NT2/D1 (cell line): ENCODE measurements around the gene SH3PXD2A.

Experiments used
- DNase-seq: peaks from one replicate; pipeline ENCODE4 v3.0.0-alpha.2; 2011; ENCODE audit warnings: low read depth, low spot score
- H3K27me3 ChIP-seq: 2 replicates; pipeline ENCODE4 v1.6.0; 2011; ENCODE audit warnings: mild to moderate bottlenecking; ENCODE audit not compliant: insufficient read length, insufficient read depth
- H3K36me3 ChIP-seq: 2 replicates; pipeline ENCODE4 v1.6.1; 2011; ENCODE audit warnings: mild to moderate bottlenecking, low read length, mixed read lengths; ENCODE audit not compliant: insufficient read depth, insufficient read length
- H3K4me1 ChIP-seq: 2 replicates; pipeline ENCODE4 v1.5.1; 2011; ENCODE audit not compliant: insufficient read depth, insufficient read length
- H3K4me3 ChIP-seq: 2 replicates; pipeline ENCODE4 v1.5.1; 2011; ENCODE audit warnings: low read depth; ENCODE audit not compliant: insufficient read length
- H3K9ac ChIP-seq: 2 replicates; pipeline ENCODE4 v1.6.0; 2011; ENCODE audit warnings: low read depth; ENCODE audit not compliant: insufficient read length
- H3K9me3 ChIP-seq: 2 replicates; pipeline ENCODE4 v1.5.1; 2011; ENCODE audit warnings: mild to moderate bottlenecking, low read length; ENCODE audit not compliant: insufficient read depth
- SUZ12 ChIP-seq: IDR thresholded peaks from 2 replicates; pipeline ENCODE4 v1.6.1; 2011; ENCODE audit not compliant: insufficient read length, insufficient read depth; ENCODE audit errors: extremely low read depth
- YY1 ChIP-seq: IDR thresholded peaks from 2 replicates; pipeline ENCODE4 v1.6.1; 2011; ENCODE audit not compliant: insufficient read length, insufficient read depth
- ZNF274 ChIP-seq: IDR thresholded peaks from 2 replicates; pipeline ENCODE4 v1.6.1; 2011; ENCODE audit warnings: mild to moderate bottlenecking, low read depth, low read length

SH3PXD2A gene

DNA sequence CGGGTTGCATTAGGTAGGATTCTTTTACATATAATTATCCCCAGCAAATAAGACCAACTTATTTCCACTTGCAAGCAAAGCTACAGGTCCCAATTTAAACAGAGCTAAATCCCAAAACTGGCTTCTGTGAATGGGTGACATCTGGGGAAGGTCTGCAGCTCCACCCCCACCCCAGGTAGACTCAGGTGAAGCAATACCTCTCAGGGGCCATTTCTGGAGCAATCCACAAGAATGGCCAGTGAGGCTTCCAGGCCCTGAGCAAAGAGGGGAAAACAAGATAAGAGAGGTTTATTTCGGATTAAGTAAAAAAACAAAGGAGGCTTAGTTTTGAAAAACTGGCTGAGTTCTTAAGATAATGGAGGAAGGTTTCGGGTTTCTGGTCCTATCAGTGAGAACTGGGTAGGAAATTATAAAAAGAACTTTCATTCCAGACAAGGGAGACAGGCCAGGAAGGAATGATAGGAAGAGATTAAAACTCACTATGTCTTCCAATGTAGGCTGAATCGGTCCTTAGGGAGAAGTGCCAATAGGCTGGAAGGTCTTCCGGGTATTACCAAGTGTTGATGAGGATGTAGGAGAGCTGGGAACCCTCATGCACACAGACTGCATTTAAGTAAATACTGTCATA lies 25.4 kb downstream of the SH3PXD2A start:
- no peak for TF ChIP-seq YY1
- TF ChIP-seq SUZ12: no peak
- no peak for TF ChIP-seq ZNF274

DNA sequence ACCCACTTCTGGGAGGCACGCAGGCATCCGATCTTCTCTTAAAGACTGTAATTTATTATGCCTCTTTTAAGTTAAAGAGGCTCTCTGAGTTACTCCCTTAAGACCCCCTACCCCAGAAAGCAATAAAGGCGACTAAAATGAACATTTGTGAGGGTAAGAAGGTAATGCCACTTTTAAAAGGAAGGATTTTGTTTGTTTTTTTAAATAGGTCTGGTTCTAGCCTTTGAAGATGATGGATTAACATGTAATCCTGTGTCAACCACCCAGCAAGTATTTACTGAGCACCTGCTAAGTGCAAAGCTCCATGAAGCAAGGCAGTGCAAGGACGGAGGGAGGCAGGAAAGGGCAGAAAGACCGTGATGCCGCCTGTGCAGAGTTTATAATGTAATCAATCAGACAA lies 26.1 kb downstream of the SH3PXD2A start:
- H3K4me3 ChIP-seq: no peak overlapping the region
- H3K27me3 ChIP-seq: no peaks in the 10 kb centered on the region
- H3K4me1 ChIP-seq: no peaks in the 10 kb centered on the region
- H3K9ac ChIP-seq: no peak overlapping the region
- H3K9me3 ChIP-seq: peaks cover 6% of the 10 kb centered on the region; the same call in 1 of the 2 replicates
- H3K36me3 ChIP-seq: no peaks in the 10 kb centered on the region
- DNase-seq: no peak
- TF ChIP-seq ZNF274 (no peak), SUZ12 (no peak), YY1 (no peak)

More for the DNA sequence above, 25.4 kb downstream of the SH3PXD2A start:
- no peaks in the 10 kb centered on the region for H3K36me3 ChIP-seq
- H3K9ac ChIP-seq: no peak overlapping the region
- no peaks in the 10 kb centered on the region for H3K4me1 ChIP-seq
- H3K4me3 ChIP-seq: no peak overlapping the region
- H3K9me3 ChIP-seq: peaks cover 6% of the 10 kb centered on the region; the same call in 1 of the 2 replicates
- H3K27me3 ChIP-seq: no peaks in the 10 kb centered on the region
- no peak for DNase-seq

DNA sequence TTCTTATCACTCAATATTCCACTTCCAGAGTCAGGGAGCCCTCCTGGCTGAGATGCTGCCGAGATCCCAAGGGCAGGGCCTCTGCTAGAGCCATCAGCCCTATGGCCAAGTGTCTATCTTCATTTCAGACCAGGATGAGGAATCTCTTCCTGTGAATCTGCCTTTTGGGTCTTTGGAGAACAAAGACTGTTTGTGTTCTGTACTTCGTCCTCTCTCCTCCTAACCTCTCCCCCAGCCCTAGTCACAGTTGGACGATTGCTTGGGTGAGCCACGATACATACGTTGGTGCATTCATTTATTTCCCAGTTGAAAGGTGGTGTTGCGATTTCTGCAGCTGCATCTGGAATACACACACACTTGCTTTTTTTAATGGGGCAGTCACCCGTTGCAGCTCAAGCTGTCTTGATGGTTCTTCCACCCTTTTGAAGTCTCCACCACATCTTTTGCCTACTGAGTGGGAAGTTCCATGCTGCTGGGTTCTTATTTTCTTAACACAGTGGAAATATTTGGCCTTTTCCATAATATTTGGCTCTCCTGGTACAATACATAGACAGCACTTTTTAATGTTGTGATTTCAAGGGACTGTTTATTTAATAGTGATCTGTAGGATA lies 26.7 kb downstream of the SH3PXD2A start:
- H3K4me3 ChIP-seq: no peak overlapping the region
- TF ChIP-seq ZNF274 (no peak), SUZ12 (no peak), YY1 (no peak)
- no peak for DNase-seq
- no peak overlapping the region for H3K9ac ChIP-seq
- H3K27me3 ChIP-seq: no peaks in the 10 kb centered on the region
- H3K9me3 ChIP-seq: peaks cover 6% of the 10 kb centered on the region; the same call in 1 of the 2 replicates
- no peaks in the 10 kb centered on the region for H3K4me1 ChIP-seq
- no peaks in the 10 kb centered on the region for H3K36me3 ChIP-seq

DNA sequence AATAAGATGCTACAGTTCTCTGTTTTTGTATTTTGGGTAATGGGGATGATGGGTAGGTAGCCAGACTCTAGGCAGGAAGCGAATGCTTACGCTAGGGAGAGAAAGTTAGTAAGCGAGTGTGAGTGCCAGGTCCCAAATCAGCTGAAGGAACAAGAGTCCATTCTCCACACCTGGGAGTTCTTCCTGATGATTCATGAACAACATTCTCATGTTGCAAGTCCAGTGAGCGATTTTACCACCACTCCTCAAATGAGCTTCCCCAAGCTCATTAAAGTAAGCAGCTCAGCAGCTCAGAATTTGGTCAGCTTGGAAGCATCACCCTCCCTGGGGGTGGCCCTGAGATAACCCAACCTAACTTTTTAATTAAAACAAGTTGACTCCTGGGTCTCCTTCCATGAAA lies 27.3 kb downstream of the SH3PXD2A start:
- Histone ChIP-seq H3K4me3 (no peak overlapping the region), H3K4me1 (no peaks in the 10 kb centered on the region), H3K27me3 (no peaks in the 10 kb centered on the region), H3K9me3 (peaks cover 6% of the 10 kb centered on the region; the same call in 1 of the 2 replicates), H3K36me3 (no peaks in the 10 kb centered on the region), H3K9ac (no peak overlapping the region)
- TF ChIP-seq YY1 (no peak), SUZ12 (no peak), ZNF274 (no peak)
- DNase-seq: no peak

DNA sequence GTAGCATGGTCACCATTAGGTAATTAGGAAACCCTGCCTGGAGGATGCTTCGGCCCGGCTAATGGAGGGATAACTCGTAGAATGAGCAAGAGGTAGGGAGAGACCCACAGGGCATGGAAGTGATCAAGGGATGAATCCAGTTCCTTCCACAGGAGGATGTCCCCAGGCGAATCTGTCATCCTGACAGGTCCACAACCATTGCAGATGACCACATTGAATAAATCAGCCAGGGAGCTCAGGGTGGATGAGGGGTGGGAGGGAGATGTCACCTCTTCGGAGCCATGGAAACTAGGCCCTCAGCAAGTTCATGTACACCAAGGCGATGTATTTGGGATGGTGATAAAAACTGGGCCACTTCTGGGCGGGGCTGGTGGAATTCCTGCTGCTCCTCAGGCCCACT lies 28.5 kb downstream of the SH3PXD2A start:
- no peak for DNase-seq
- no peak overlapping the region for H3K9ac ChIP-seq
- no peak for TF ChIP-seq SUZ12
- no peak for TF ChIP-seq ZNF274
- TF ChIP-seq YY1: no peak
- no peaks in the 10 kb centered on the region for H3K9me3 ChIP-seq
- no peak overlapping the region for H3K4me3 ChIP-seq
- H3K36me3 ChIP-seq: no peaks in the 10 kb centered on the region
- H3K27me3 ChIP-seq: no peaks in the 10 kb centered on the region
- H3K4me1 ChIP-seq: peaks cover 2% of the 10 kb centered on the region

DNA sequence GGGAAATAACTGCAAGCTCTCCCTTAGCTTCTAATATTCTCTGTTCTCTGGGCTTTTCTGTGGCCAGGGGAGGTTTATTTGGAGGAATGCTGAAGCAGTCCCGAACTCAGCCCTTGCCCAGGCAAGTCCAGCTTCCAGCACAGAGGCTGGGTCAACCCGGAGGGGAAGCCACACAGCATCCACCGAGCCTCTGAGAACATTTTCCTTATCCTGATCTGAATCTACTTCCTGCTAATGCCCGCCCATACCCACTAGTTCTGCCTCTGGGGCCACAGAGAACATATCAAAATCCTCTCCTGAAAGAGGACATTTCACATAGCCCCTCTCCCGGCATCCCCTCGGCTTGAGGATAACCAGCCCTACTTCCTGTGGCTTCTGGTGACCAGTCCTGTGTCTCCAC lies 31.1 kb downstream of the SH3PXD2A start:
- Histone ChIP-seq H3K27me3 (no peaks in the 10 kb centered on the region), H3K4me3 (no peak overlapping the region), H3K9ac (no peak overlapping the region), H3K9me3 (no peaks in the 10 kb centered on the region), H3K36me3 (no peaks in the 10 kb centered on the region), H3K4me1 (peaks cover 2% of the 10 kb centered on the region)
- TF ChIP-seq YY1 (no peak), ZNF274 (no peak), SUZ12 (no peak)
- DNase-seq: no peak

DNA sequence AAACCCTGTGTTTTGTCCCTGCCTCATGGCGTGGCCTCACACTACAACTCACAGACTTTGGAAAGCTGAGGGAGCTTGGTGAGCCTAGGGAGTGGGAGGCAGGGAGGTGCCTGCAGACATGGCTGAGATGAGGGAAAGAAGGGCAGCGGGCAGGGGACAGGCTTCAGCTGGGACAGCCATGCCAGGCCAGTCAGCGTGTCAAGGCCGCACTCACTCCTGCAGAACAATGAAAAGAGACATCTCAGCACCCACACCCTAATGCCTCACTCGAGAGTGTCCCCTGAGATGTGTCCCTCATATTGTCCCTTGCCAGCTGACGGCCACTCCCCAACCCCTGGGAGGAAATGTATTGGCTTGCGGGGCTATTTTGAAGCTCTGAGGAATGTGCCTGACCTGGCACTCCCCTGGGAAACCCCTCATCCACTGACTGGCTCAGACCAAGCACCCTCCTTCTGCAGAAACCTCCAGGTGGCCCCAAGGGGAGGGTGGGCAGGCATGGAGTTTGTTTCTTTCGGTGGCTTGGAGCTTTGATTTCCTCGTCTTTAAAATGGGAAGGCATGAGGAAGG lies 31.6 kb downstream of the SH3PXD2A start:
- Histone ChIP-seq H3K9me3 (no peaks in the 10 kb centered on the region), H3K36me3 (no peaks in the 10 kb centered on the region), H3K4me1 (peaks cover 2% of the 10 kb centered on the region), H3K4me3 (no peak overlapping the region), H3K9ac (no peak overlapping the region), H3K27me3 (no peaks in the 10 kb centered on the region)
- TF ChIP-seq SUZ12 (no peak), YY1 (no peak)
- DNase-seq: no peak
